ENCODE data around the gene GAS7.

GAS7 gene

DNA sequence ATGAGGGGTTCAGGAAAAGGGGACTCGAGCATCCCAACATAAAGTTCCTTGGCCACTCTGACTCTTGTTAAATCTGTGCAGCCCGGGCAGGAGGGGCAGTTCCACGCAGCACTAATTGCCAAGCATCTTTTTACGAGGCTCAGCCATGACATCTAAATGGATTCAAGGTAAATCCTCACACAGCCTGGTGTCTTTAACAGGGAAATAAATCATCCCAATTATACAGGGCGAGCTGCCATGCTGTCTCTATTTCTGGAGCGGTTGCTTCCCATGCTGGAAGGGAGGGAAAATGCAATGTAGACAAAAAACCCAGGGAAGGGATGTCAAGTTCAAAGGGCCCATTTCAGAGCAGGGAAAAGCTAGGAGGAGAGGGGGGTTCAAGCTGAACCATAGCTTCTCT, 110.0 kb downstream of the GAS7 start:
- TF ChIP-seq, protein P1, sequence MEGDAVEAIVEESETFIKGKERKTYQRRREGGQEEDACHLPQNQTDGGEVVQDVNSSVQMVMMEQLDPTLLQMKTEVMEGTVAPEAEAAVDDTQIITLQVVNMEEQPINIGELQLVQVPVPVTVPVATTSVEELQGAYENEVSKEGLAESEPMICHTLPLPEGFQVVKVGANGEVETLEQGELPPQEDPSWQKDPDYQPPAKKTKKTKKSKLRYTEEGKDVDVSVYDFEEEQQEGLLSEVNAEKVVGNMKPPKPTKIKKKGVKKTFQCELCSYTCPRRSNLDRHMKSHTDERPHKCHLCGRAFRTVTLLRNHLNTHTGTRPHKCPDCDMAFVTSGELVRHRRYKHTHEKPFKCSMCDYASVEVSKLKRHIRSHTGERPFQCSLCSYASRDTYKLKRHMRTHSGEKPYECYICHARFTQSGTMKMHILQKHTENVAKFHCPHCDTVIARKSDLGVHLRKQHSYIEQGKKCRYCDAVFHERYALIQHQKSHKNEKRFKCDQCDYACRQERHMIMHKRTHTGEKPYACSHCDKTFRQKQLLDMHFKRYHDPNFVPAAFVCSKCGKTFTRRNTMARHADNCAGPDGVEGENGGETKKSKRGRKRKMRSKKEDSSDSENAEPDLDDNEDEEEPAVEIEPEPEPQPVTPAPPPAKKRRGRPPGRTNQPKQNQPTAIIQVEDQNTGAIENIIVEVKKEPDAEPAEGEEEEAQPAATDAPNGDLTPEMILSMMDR (IDR thresholded peaks at IDR 0.05), result no peak

DNA sequence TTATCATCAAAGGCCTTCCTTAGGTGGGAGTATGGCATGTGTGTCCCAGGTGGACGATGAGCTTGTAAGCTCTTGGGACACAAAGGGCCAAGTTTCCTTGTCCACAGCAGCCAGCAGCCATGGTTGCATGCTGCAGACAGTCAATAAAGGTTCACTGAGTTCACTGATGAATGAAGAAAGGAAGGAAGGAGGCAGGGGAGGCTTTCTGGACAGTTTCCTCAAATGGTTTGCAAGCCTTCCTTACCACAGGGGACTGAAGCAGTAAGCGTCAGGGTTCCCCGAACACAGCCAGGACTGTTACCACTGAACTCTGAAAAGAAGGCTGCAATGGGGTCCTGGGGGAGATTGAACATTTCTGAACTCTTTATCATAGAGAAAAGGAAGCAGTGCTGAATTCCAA, 111.1 kb downstream of the GAS7 start:
- TF ChIP-seq, protein P1 (IDR thresholded peaks at IDR 0.05), result no peak

DNA sequence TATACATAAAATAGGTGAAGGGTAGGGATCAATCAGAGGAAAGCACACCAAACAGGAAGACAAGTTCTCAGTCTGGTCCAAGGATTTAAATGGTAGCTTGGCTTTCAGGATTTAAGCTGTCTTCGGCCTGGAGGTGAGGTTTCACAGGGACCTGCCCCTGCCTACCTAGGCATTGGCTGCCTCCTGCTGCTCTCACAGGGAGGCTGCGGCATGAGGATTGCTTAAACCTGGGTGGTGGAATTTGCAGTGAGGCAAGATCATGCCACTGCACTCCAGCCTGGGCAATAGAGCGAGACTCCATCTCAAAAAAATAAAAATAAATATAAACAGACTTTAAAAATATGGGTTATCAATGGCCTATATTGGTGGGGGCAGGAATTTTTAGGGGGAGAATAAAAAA, 114.5 kb downstream of the GAS7 start:
- TF ChIP-seq, protein P1 (IDR thresholded peaks at IDR 0.05), result no peak

DNA sequence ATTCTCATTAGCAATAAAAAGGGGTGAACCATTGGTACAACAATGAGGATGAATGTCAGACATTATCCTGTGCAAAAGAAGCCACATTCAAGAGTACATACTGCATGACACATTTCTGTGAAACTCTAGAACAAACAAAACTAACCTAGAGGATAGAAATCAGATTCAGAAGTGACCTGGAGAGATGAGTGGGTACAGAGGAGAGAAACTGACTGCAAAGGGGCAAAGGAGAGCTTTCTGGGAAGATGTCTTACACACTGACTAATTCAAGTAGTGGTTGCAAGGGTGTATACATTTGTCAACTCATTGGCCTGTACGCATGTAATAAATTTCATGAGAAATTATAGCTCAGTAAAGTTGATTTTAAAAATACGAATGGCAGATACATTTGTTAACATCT, 115.6 kb downstream of the GAS7 start:
- TF ChIP-seq, protein P1 (IDR thresholded peaks at IDR 0.05), result no peak

DNA sequence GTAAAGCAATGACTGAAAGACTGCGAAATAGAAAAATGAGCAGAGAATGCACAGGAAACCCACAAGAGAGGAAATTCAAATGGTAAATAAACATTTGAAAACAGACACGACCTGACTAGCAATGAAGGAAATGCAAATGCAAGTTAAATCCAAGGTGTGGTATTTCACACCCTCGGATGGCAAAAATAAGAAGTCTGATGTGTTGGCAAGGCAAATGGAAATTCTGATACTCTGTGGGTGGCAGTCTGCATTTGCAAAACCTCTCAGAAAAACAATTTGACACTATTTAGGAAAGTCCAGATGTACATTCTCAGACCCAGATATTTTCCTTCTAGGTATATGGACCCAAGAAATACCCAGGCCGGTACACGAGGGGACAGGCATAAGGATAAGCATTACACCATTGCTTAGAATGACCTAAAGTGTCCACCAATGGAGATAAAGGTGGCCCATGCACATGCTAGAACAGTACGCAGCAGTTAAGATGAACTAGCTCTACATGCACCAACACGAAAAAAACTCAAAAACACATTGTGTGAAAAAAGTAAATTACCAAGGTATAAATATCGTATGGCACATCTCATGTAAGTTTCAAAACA, 116.7 kb downstream of the GAS7 start:
- TF ChIP-seq, protein P1 (IDR thresholded peaks at IDR 0.05), result no peak

DNA sequence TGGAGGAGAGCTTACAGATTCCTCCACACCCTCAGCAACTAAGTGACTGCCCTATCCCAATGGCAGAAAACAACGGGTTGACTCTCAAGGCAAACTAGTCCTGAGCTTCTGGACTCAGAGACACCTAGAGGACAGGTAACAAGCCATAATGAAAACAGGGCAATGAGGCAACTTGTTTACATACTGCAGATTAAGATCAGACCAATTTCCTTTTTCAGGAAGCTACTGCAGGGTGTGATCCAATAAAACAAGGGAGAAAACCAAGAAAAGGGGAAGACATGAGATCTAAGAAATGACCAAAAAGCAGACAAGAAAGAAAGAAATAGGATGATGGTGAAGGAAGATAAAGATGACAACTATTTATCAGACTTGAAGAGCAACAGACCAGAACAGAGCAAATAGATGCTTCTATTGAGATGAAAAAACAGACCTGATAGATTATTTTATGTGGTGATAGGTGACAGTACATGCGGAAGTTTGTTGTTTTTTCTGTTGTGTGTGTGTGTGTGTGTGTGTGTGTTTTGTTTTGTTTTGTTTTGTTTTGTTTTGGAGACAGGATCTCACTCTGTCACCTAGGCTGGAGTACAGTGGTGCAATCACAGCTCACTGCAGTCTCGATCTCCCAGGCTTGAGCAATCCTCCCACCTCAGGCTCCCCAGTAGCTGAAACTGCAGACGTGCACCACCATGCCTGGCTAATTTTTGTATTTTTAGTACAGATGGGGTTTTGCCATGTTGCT, 120.7 kb downstream of the GAS7 start:
- TF ChIP-seq, protein P1 (IDR thresholded peaks at IDR 0.05), result no peak

DNA sequence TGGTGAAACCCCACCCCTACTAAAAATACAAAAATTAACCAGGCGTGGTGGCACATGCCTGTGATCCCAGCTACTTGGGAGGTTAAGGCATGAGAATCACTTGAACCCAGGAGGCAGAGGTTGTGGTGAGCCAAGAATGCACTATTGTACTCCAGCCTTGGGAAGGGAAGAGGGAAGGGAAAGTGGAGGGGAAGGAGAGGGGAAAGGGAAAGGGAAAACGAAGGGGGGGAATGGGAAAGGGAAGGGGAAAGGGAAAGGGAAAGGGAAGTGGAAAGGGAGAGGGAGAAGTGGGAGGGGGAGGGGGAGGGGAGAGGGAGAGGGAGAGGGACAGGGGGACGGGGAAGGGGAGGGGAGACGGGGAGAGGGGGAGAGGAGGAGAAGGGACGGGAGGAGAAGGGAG, 122.5 kb downstream of the GAS7 start:
- TF ChIP-seq, protein P1 (IDR thresholded peaks at IDR 0.05), result no peak
